ENCODE data around the gene SPOCK1. TPM values are rescaled to one million over a fixed set of nuclear protein-coding genes. Genes with fewer than 3 reads are reported as not detected.

The SPOCK1 gene
- polyA plus RNA-seq, 1 donor: 6.3 TPM

DNA sequence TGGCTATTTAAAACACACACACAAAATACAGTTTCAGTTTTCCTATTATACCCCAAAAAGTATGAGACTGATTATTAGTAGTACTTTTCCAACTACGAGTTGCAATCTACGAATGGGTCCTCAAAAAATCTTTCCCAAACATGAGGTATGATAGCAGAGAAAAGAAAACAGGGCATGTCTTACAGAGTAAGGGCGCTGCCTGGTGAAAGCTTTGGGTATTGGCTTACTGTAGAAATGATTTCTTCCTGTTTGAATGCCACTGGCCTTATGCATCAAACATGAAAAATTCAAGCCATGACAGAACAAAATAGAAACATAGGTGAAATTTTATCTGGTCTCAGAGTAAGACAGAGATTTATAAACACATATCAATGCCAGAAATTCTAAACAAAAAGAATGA is 448.0 kb downstream of the SPOCK1 start:
- WGBS (ENCODE audit: insufficient coverage, low lambda C conversion rate): no CpG with 5 or more reads among the region's 3 CpGs
- H3K4me1 ChIP-seq (ENCODE audit: control insufficient read depth, insufficient read depth, low read length): no peaks in the 10 kb centered on the region
- no peak for DNase-seq

DNA sequence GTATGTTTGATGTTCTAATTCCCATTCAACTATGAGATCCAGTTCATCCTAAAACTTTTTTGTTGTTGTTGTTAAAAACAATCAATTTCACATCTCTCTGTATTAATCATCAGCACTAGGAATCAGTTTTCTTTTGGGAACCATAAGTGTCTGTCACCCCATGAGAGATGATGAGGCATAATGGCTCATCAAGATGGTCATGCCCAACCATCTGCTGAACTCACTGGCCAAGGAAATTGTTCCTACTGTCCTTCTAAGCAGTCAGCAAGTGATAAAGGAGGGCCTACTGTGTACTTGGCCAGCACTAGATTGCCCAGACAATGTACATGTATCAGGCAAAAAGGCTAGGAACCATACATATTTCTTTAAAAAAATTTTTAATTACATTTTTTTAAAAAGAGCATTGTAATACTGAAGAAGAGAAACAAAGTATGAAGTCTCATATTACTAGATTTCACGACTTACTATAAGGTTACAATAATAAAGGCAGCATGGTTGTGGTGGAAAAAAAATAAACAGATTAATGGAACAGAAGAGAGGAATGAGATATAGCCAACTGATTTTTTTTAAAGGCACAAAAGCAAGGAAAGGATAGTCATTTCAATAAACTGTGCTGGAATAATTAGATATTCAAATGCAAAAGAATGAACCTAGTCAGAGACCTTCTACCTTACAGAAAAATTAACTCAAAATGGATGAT is 458.3 kb downstream of the SPOCK1 start:
- DNase-seq: no peak
- no peak overlapping the region for H3K27ac ChIP-seq (ENCODE audit: low read length)
- H3K36me3 ChIP-seq (ENCODE audit: control insufficient read depth, insufficient read depth, low read length): no peaks in the 10 kb centered on the region
- no peaks in the 10 kb centered on the region for H3K4me1 ChIP-seq (ENCODE audit: control insufficient read depth, insufficient read depth, low read length)
- H3K27me3 ChIP-seq (ENCODE audit: control insufficient read depth, insufficient read depth, low read length): peaks cover 3% of the 10 kb centered on the region
- 60% methylated on average over 1 of the region's 1 CpG for WGBS (ENCODE audit: insufficient coverage, low lambda C conversion rate)
- H3K9me3 ChIP-seq (ENCODE audit: control insufficient read depth, low read depth, low read length): no peaks in the 10 kb centered on the region
- H3K4me3 ChIP-seq (ENCODE audit: low read length): no peak overlapping the region

More for the DNA sequence above, 448.0 kb downstream of the SPOCK1 start:
- no peak overlapping the region for H3K4me3 ChIP-seq (ENCODE audit: low read length)
- H3K27me3 ChIP-seq (ENCODE audit: control insufficient read depth, insufficient read depth, low read length): no peaks in the 10 kb centered on the region
- H3K9me3 ChIP-seq (ENCODE audit: control insufficient read depth, low read depth, low read length): no peaks in the 10 kb centered on the region
- no peak overlapping the region for H3K27ac ChIP-seq (ENCODE audit: low read length)
- H3K36me3 ChIP-seq (ENCODE audit: control insufficient read depth, insufficient read depth, low read length): no peaks in the 10 kb centered on the region

DNA sequence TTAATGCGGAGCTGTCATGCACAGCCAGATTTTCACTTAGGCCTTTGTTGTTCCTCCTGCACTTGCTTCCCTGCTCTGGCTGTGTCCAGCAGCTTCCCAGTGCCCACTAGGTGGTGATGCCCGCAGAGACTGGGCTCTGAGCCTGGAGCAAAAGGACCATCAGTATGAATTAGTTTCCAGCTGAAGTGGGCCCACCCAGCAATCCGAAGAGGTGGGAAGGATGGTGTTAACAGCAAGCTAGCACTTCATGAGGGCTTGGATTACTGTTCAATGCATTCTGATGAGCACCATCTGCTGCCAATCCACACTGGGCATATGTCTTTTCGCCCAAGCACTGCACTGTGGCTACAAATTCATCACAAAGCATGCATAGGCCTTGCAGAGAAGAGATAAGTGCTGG is 459.1 kb downstream of the SPOCK1 start:
- no peaks in the 10 kb centered on the region for H3K4me1 ChIP-seq (ENCODE audit: control insufficient read depth, insufficient read depth, low read length)
- peaks cover 5% of the 10 kb centered on the region for H3K27me3 ChIP-seq (ENCODE audit: control insufficient read depth, insufficient read depth, low read length)
- DNase-seq: no peak
- H3K4me3 ChIP-seq (ENCODE audit: low read length): no peak overlapping the region
- no CpG with 5 or more reads among the region's 4 CpGs for WGBS (ENCODE audit: insufficient coverage, low lambda C conversion rate)
- H3K36me3 ChIP-seq (ENCODE audit: control insufficient read depth, insufficient read depth, low read length): no peaks in the 10 kb centered on the region
- no peak overlapping the region for H3K27ac ChIP-seq (ENCODE audit: low read length)
- no peaks in the 10 kb centered on the region for H3K9me3 ChIP-seq (ENCODE audit: control insufficient read depth, low read depth, low read length)

DNA sequence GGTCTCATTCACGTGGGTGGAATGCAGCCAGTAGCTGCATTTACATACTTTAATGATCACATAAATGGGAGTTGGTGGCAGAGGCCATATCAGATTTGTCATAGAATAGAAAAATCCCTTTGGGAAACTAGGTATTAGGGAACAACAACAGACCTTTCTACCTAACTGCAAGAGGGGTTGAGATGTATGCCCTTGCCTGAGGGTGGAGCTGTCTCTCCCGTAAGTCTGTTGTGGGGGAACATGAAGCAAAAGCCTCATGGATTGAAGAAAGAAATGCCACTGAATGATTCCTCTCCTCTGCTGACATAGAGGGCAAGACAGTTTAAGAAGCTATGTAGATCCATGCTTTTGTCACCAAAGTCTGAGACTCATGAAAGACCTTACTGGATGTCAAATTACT is 461.3 kb downstream of the SPOCK1 start:
- Histone ChIP-seq H3K27me3 (ENCODE audit: control insufficient read depth, insufficient read depth, low read length) (peaks cover 5% of the 10 kb centered on the region), H3K36me3 (ENCODE audit: control insufficient read depth, insufficient read depth, low read length) (no peaks in the 10 kb centered on the region), H3K4me3 (ENCODE audit: low read length) (no peak overlapping the region), H3K4me1 (ENCODE audit: control insufficient read depth, insufficient read depth, low read length) (no peaks in the 10 kb centered on the region), H3K9me3 (ENCODE audit: control insufficient read depth, low read depth, low read length) (no peaks in the 10 kb centered on the region), H3K27ac (ENCODE audit: low read length) (no peak overlapping the region)
- no CpG with 5 or more reads among the region's 2 CpGs for WGBS (ENCODE audit: insufficient coverage, low lambda C conversion rate)
- no peak for DNase-seq

- Histone ChIP-seq H3K4me1 (ENCODE audit: control insufficient read depth, insufficient read depth, low read length) (no peaks in the 10 kb centered on the region), H3K4me3 (ENCODE audit: low read length) (no peak overlapping the region), H3K27me3 (ENCODE audit: control insufficient read depth, insufficient read depth, low read length) (peaks cover 5% of the 10 kb centered on the region), H3K36me3 (ENCODE audit: control insufficient read depth, insufficient read depth, low read length) (no peaks in the 10 kb centered on the region), H3K9me3 (ENCODE audit: control insufficient read depth, low read depth, low read length) (no peaks in the 10 kb centered on the region), H3K27ac (ENCODE audit: low read length) (no peak overlapping the region)
- no peak for DNase-seq
- no CpG with 5 or more reads among the region's 7 CpGs for WGBS (ENCODE audit: insufficient coverage, low lambda C conversion rate)
Measured at GRCh38 chr5:137036640-137037039, 462.5 kb downstream of the SPOCK1 start.

- Histone ChIP-seq H3K4me1 (ENCODE audit: control insufficient read depth, insufficient read depth, low read length) (no peaks in the 10 kb centered on the region), H3K27ac (ENCODE audit: low read length) (no peak overlapping the region), H3K27me3 (ENCODE audit: control insufficient read depth, insufficient read depth, low read length) (peaks cover 5% of the 10 kb centered on the region), H3K9me3 (ENCODE audit: control insufficient read depth, low read depth, low read length) (no peaks in the 10 kb centered on the region), H3K4me3 (ENCODE audit: low read length) (no peak overlapping the region), H3K36me3 (ENCODE audit: control insufficient read depth, insufficient read depth, low read length) (no peaks in the 10 kb centered on the region)
- WGBS (ENCODE audit: insufficient coverage, low lambda C conversion rate): no CpG with 5 or more reads among the region's 1 CpG
- DNase-seq: no peak
Measured at GRCh38 chr5:137035480-137035878, 463.6 kb downstream of the SPOCK1 start.

DNA sequence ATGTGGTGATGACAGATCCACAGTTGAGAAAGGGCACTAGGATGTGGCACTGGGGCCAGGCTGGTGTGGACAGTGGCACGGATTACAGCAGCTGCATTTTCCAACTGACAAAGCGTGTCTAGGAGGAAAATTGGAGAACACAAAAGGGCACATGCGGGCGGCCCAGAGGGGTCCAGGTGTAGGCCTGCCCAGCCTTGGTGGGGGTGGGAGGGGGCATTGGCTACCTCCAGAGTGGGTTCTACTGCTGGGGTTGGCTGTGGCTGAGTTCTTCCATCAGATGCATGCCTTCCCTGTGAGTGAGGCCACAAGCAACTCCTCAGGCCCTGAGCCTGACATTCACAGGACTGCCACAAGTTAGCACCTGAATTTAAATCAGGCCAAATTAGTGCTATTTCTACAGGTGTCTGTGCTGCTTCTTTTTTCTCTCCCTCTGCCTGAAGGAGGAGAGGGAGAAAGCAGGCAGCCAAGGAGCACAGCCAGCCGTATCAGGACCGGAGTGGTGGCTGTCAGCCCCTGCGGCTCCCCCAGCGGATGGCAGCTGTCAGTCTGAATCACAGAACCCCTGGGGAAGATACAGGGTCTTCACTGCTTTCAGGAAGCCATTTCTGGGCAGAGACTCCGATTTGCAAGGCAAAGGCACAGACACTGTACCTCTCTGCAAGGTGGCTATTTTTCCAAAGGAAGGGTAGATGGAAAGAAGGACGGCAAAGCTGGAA is 464.2 kb downstream of the SPOCK1 start:
- H3K4me1 ChIP-seq (ENCODE audit: control insufficient read depth, insufficient read depth, low read length): no peaks in the 10 kb centered on the region
- no peak overlapping the region for H3K27ac ChIP-seq (ENCODE audit: low read length)
- no peaks in the 10 kb centered on the region for H3K9me3 ChIP-seq (ENCODE audit: control insufficient read depth, low read depth, low read length)
- WGBS (ENCODE audit: insufficient coverage, low lambda C conversion rate): no CpG with 5 or more reads among the region's 10 CpGs
- DNase-seq: no peak
- H3K4me3 ChIP-seq (ENCODE audit: low read length): no peak overlapping the region
- no peaks in the 10 kb centered on the region for H3K36me3 ChIP-seq (ENCODE audit: control insufficient read depth, insufficient read depth, low read length)
- peaks cover 5% of the 10 kb centered on the region for H3K27me3 ChIP-seq (ENCODE audit: control insufficient read depth, insufficient read depth, low read length)

- WGBS (ENCODE audit: insufficient coverage, low lambda C conversion rate): no CpG with 5 or more reads among the region's 4 CpGs
- Histone ChIP-seq H3K36me3 (ENCODE audit: control insufficient read depth, insufficient read depth, low read length) (no peaks in the 10 kb centered on the region), H3K27me3 (ENCODE audit: control insufficient read depth, insufficient read depth, low read length) (peaks cover 5% of the 10 kb centered on the region), H3K4me1 (ENCODE audit: control insufficient read depth, insufficient read depth, low read length) (no peaks in the 10 kb centered on the region), H3K9me3 (ENCODE audit: control insufficient read depth, low read depth, low read length) (no peaks in the 10 kb centered on the region), H3K4me3 (ENCODE audit: low read length) (no peak overlapping the region), H3K27ac (ENCODE audit: low read length) (no peak overlapping the region)
- no peak for DNase-seq
Measured at GRCh38 chr5:137034213-137034612, 464.9 kb downstream of the SPOCK1 start.

GRCh38 chr5:137032929-137033328 is 466.2 kb downstream of the SPOCK1 start:
- H3K4me1 ChIP-seq (ENCODE audit: control insufficient read depth, insufficient read depth, low read length): no peaks in the 10 kb centered on the region
- H3K36me3 ChIP-seq (ENCODE audit: control insufficient read depth, insufficient read depth, low read length): no peaks in the 10 kb centered on the region
- peaks cover 5% of the 10 kb centered on the region for H3K27me3 ChIP-seq (ENCODE audit: control insufficient read depth, insufficient read depth, low read length)
- no peak for DNase-seq
- no peaks in the 10 kb centered on the region for H3K9me3 ChIP-seq (ENCODE audit: control insufficient read depth, low read depth, low read length)
- no CpG with 5 or more reads among the region's 8 CpGs for WGBS (ENCODE audit: insufficient coverage, low lambda C conversion rate)
- no peak overlapping the region for H3K4me3 ChIP-seq (ENCODE audit: low read length)
- H3K27ac ChIP-seq (ENCODE audit: low read length): no peak overlapping the region

DNA sequence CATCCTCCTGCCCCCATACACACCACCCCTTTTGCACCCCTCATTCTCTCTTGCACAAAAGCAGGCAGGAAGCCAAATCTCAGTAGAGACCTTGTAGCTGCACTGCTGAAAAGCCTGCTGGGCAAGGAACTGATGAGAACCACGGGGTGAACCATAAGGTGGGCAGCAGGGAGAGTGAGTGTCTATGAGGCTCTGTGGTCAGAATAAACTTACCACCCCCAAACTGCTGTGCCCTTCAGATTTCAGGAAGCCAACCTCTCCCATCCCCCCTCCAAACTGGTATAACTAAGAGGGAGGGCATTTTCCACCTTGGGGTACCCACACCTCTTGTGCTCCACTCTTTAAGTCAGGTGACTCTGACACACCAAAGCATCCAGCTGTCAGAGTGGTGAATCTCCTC is 471.4 kb downstream of the SPOCK1 start:
- no peak overlapping the region for H3K4me3 ChIP-seq (ENCODE audit: low read length)
- no peak for DNase-seq
- no peaks in the 10 kb centered on the region for H3K9me3 ChIP-seq (ENCODE audit: control insufficient read depth, low read depth, low read length)
- no peaks in the 10 kb centered on the region for H3K36me3 ChIP-seq (ENCODE audit: control insufficient read depth, insufficient read depth, low read length)
- no CpG with 5 or more reads among the region's 1 CpG for WGBS (ENCODE audit: insufficient coverage, low lambda C conversion rate)
- H3K27ac ChIP-seq (ENCODE audit: low read length): no peak overlapping the region
- no peaks in the 10 kb centered on the region for H3K27me3 ChIP-seq (ENCODE audit: control insufficient read depth, insufficient read depth, low read length)
- H3K4me1 ChIP-seq (ENCODE audit: control insufficient read depth, insufficient read depth, low read length): no peaks in the 10 kb centered on the region

DNA sequence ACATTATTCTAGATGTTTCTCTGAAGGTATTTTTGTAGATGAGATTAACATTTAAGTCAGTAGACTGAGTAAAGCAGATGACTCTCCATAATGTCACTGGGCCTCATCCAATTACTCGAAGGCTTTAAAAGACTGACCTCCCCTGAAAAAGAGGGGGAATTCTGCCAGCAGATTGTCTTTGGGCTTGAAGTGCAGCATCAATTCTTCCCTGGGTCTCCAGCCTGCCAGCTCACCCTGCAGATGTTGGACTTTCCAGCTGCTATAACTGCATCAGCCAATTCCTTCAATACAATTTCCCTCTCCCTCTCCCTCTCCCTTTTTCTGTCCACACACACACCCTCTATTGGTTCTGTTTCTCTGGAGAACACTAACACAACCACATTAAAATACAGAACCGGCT is 472.8 kb downstream of the SPOCK1 start:
- H3K36me3 ChIP-seq (ENCODE audit: control insufficient read depth, insufficient read depth, low read length): no peaks in the 10 kb centered on the region
- no peaks in the 10 kb centered on the region for H3K9me3 ChIP-seq (ENCODE audit: control insufficient read depth, low read depth, low read length)
- no peaks in the 10 kb centered on the region for H3K4me1 ChIP-seq (ENCODE audit: control insufficient read depth, insufficient read depth, low read length)
- no CpG with 5 or more reads among the region's 2 CpGs for WGBS (ENCODE audit: insufficient coverage, low lambda C conversion rate)
- no peak for DNase-seq
- no peak overlapping the region for H3K4me3 ChIP-seq (ENCODE audit: low read length)
- no peak overlapping the region for H3K27ac ChIP-seq (ENCODE audit: low read length)
- H3K27me3 ChIP-seq (ENCODE audit: control insufficient read depth, insufficient read depth, low read length): peaks cover 3% of the 10 kb centered on the region
